ENCODE results near the gene MAPK6.
"Not testable (repeated sequence)": the region's sequence is repeated elsewhere in the genome, so short reads cannot be mapped to it uniquely, and the experiment has no call there.

Gene MAPK6

DNA sequence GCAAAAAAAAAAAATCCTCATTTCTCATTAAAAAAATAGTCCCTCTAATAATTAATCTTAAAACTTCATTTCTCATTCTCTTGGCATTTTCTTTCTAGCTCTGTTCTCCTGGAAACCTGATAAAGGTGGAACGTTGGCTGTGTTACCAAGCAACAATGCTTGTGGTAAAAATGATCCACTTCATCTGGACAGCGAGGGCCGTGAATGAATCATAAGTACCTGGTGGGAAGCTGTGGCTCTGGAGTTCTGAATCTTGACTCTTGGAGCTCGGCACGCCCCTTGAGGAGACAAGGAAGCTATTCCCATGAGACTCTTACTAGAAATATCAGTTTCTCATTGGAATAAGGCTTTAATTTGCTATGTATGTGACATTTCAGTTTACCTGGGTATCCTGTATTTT, 61.0 kb downstream of the MAPK6 start:
- TF ChIP-seq, protein P1, sequence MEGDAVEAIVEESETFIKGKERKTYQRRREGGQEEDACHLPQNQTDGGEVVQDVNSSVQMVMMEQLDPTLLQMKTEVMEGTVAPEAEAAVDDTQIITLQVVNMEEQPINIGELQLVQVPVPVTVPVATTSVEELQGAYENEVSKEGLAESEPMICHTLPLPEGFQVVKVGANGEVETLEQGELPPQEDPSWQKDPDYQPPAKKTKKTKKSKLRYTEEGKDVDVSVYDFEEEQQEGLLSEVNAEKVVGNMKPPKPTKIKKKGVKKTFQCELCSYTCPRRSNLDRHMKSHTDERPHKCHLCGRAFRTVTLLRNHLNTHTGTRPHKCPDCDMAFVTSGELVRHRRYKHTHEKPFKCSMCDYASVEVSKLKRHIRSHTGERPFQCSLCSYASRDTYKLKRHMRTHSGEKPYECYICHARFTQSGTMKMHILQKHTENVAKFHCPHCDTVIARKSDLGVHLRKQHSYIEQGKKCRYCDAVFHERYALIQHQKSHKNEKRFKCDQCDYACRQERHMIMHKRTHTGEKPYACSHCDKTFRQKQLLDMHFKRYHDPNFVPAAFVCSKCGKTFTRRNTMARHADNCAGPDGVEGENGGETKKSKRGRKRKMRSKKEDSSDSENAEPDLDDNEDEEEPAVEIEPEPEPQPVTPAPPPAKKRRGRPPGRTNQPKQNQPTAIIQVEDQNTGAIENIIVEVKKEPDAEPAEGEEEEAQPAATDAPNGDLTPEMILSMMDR (IDR thresholded peaks at IDR 0.05; ENCODE audit: low read length) = no peak
- TF ChIP-seq EZH2 (IDR thresholded peaks at IDR 0.05; ENCODE audit: borderline replicate concordance, low read length) = no peak
- H4K20me1 ChIP-seq (ENCODE audit: insufficient read depth, low read length) = no peaks in the 10 kb centered on the region
- H3K9me3 ChIP-seq (ENCODE audit: low read length) = no peaks in the 10 kb centered on the region
- no peak overlapping the region for H3K9ac ChIP-seq (ENCODE audit: low read length)
- no peaks in the 10 kb centered on the region for H3F3A ChIP-seq (ENCODE audit: insufficient read depth, low read length)
- no peak overlapping the region for H3K27ac ChIP-seq (ENCODE audit: low read depth, low read length, poor library complexity, severe bottlenecking)
- no peak overlapping the region for H3K4me2 ChIP-seq (ENCODE audit: low read length)
- no peaks in the 10 kb centered on the region for H3K36me3 ChIP-seq (ENCODE audit: insufficient read depth, low read length)
- no peaks in the 10 kb centered on the region for H3K9me2 ChIP-seq (ENCODE audit: low read depth, low read length)
- H3K4me3 ChIP-seq (ENCODE audit: low read depth, low read length, poor library complexity, severe bottlenecking) = no peak overlapping the region
- H3K79me2 ChIP-seq (ENCODE audit: insufficient read depth, low read length) = no peaks in the 10 kb centered on the region
- H3K4me1 ChIP-seq (ENCODE audit: insufficient read depth, low read length, severe bottlenecking) = no peaks in the 10 kb centered on the region
- H3K27me3 ChIP-seq (ENCODE audit: insufficient read depth, low read length) = no peaks in the 10 kb centered on the region
- no peak overlapping the region for H2AFZ ChIP-seq (ENCODE audit: low read length)

DNA sequence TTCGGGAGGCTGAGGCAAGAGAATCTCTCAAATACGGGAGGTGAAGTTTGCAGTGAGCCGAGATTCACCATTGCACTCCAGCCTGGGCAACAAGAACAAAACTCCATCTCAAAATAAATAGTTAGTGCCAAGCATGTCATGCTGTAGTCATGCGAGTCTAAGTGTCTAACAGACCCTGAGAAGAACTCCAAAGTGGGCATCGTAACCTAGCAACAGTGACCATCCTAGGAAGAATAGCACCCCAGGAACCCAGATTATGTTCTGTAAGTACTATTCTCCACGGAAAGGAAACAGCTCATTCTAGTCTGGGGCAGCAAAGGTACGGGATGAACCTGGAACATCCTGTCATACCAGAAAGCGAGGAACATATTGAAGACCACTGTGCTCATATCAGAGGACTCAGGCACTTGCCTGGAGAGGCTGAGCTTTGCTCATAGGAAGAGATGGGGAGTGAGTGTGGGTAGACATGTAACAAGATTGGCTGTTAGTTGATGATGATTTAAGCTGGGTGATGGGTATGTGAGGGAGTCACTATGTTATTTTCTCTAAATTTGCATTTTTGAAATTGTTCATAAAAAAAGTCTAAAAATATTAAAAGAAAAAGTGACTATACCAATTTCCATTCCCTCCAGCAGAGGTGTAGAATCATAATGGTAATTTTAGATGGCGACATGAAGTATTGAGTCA, 61.8 kb downstream of the MAPK6 start:
- no peaks in the 10 kb centered on the region for H3K36me3 ChIP-seq (ENCODE audit: insufficient read depth, low read length)
- H3K4me3 ChIP-seq (ENCODE audit: low read depth, low read length, poor library complexity, severe bottlenecking) = no peak overlapping the region
- H3K4me2 ChIP-seq (ENCODE audit: low read length) = no peak overlapping the region
- H3K4me1 ChIP-seq (ENCODE audit: insufficient read depth, low read length, severe bottlenecking) = no peaks in the 10 kb centered on the region
- no peak overlapping the region for H3K9ac ChIP-seq (ENCODE audit: low read length)
- H3K9me2 ChIP-seq (ENCODE audit: low read depth, low read length) = no peaks in the 10 kb centered on the region
- no peaks in the 10 kb centered on the region for H3K27me3 ChIP-seq (ENCODE audit: insufficient read depth, low read length)
- TF ChIP-seq EZH2 (IDR thresholded peaks at IDR 0.05; ENCODE audit: borderline replicate concordance, low read length) = no peak
- TF ChIP-seq, protein P1 (IDR thresholded peaks at IDR 0.05; ENCODE audit: low read length) = no peak
- H3K79me2 ChIP-seq (ENCODE audit: insufficient read depth, low read length) = no peaks in the 10 kb centered on the region
- H4K20me1 ChIP-seq (ENCODE audit: insufficient read depth, low read length) = no peaks in the 10 kb centered on the region
- H2AFZ ChIP-seq (ENCODE audit: low read length) = no peak overlapping the region
- H3F3A ChIP-seq (ENCODE audit: insufficient read depth, low read length) = no peaks in the 10 kb centered on the region
- H3K9me3 ChIP-seq (ENCODE audit: low read length) = no peaks in the 10 kb centered on the region
- H3K27ac ChIP-seq (ENCODE audit: low read depth, low read length, poor library complexity, severe bottlenecking) = no peak overlapping the region

DNA sequence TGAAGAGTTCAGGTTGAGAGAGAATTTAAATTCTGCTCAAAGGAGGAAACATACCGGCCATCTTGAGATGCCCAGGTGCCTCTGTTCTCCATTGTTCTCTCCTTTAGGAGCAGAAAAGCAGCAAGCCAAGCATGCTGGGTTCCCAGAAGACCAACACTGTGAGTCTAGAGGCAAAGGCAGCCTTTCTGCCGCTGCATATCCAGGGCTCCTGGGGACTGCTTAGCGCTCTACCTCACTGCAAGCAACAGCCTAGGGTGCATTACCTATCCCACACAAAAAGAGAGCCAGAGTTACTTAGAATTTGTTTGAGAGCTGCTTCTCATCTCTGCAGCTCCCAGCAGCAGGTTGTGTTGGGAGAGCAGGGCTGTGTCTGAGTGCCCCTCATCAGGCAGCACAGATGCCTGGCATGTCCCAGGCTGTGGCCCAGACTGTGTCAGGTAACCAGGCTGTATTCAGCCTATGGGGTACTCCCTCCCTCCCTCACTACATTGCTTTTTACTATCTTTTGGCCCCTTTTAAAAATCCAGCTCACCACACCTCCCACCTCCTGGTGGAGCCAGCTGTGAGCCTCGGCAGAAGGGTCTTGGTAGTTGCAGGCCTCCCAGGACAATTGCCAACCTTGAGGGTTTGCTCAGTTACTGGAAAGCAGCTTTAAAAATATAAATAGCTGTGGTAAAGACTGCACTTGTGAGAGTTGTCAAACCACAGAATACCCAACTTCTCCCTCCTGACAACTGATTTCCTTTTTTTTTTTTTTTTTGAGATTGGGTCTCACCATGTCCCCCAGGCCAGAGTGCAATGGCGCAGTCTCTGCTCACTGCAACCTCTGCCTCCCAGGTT, 63.4 kb downstream of the MAPK6 start:
- TF ChIP-seq EZH2 (IDR thresholded peaks at IDR 0.05; ENCODE audit: borderline replicate concordance, low read length) = no peak
- TF ChIP-seq, protein P1 (IDR thresholded peaks at IDR 0.05; ENCODE audit: low read length) = no peak
- H3K4me3 ChIP-seq (ENCODE audit: low read depth, low read length, poor library complexity, severe bottlenecking) = no peak overlapping the region
- no peak overlapping the region for H3K9ac ChIP-seq (ENCODE audit: low read length)

DNA sequence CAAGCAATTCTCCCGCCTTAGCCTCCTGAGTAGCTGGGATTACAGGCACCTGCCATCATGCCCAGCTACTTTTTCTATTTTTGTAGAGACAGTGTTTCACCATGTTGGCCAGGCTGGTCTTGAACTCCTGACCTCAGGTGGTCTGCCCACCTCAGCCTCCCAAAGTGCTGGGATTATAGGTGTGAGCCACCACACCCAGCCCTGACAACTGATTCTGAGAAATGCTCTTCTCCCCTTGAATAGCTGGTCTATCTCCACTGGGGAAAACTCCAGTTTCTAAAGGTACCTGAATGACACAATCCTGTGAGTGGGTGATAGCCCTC, 64.0 kb downstream of the MAPK6 start:
- not testable (repeated sequence) for H3K36me3 ChIP-seq (ENCODE audit: insufficient read depth, low read length); H3K9ac ChIP-seq (ENCODE audit: low read length); H3K4me1 ChIP-seq (ENCODE audit: insufficient read depth, low read length, severe bottlenecking); H3K27me3 ChIP-seq (ENCODE audit: insufficient read depth, low read length); H3K79me2 ChIP-seq (ENCODE audit: insufficient read depth, low read length); H2AFZ ChIP-seq (ENCODE audit: low read length); H3K4me2 ChIP-seq (ENCODE audit: low read length); H3K4me3 ChIP-seq (ENCODE audit: low read depth, low read length, poor library complexity, severe bottlenecking); H3K27ac ChIP-seq (ENCODE audit: low read depth, low read length, poor library complexity, severe bottlenecking); H4K20me1 ChIP-seq (ENCODE audit: insufficient read depth, low read length); H3K9me2 ChIP-seq (ENCODE audit: low read depth, low read length); H3F3A ChIP-seq (ENCODE audit: insufficient read depth, low read length); H3K9me3 ChIP-seq (ENCODE audit: low read length)

More for the DNA sequence above, 63.4 kb downstream of the MAPK6 start:
- H3K79me2 ChIP-seq (ENCODE audit: insufficient read depth, low read length) = no peaks in the 10 kb centered on the region
- H3K9me3 ChIP-seq (ENCODE audit: low read length) = peaks cover 7% of the 10 kb centered on the region; the same call in 1 of the 2 replicates
- H4K20me1 ChIP-seq (ENCODE audit: insufficient read depth, low read length) = no peaks in the 10 kb centered on the region
- H3K4me2 ChIP-seq (ENCODE audit: low read length) = no peak overlapping the region
- H2AFZ ChIP-seq (ENCODE audit: low read length) = no peak overlapping the region
- H3K27ac ChIP-seq (ENCODE audit: low read depth, low read length, poor library complexity, severe bottlenecking) = no peak overlapping the region
- H3K4me1 ChIP-seq (ENCODE audit: insufficient read depth, low read length, severe bottlenecking) = no peaks in the 10 kb centered on the region
- peaks cover 3% of the 10 kb centered on the region; the same call in 1 of the 2 replicates for H3K27me3 ChIP-seq (ENCODE audit: insufficient read depth, low read length)
- no peaks in the 10 kb centered on the region for H3K36me3 ChIP-seq (ENCODE audit: insufficient read depth, low read length)
- no peaks in the 10 kb centered on the region for H3F3A ChIP-seq (ENCODE audit: insufficient read depth, low read length)
- no peaks in the 10 kb centered on the region for H3K9me2 ChIP-seq (ENCODE audit: low read depth, low read length)
